Activated CD4-positive, CD25-positive, alpha-beta regulatory T cell (primary cell): ENCODE data around the gene MRE11.
"Not testable (repeated sequence)": the region's sequence is repeated elsewhere in the genome, so short reads cannot be mapped to it uniquely, and the experiment has no call there.

ENCODE experiments used
- DNase-seq, 4 experiments: peaks; one replicate each; lab custom pipeline; 2025; lab: John Stamatoyannopoulos, UW

Gene MRE11

GRCh38 chr11:94424011-94424410, 69.6 kb downstream of the MRE11 start:
- no peak for DNase-seq

GRCh38 chr11:94423507-94423906, 70.1 kb downstream of the MRE11 start:
- DNase-seq = no peak

- no peak for DNase-seq
Measured at GRCh38 chr11:94418123-94418765, 75.4 kb downstream of the MRE11 start.

GRCh38 chr11:94417386-94417987, 76.2 kb downstream of the MRE11 start:
- DNase-seq = no peak

GRCh38 chr11:94405062-94405833, 88.4 kb downstream of the MRE11 start:
- no peak for DNase-seq

GRCh38 chr11:94402355-94402754, 91.3 kb downstream of the MRE11 start:
- no peak for DNase-seq

GRCh38 chr11:94401773-94402265, 91.8 kb downstream of the MRE11 start:
- DNase-seq = no peak

- DNase-seq = no peak
Measured at GRCh38 chr11:94400839-94401772, 92.5 kb downstream of the MRE11 start, which contains the start of gene GPR83. Gene GPR83, minus strand, starts transcription at chr11:94401419. Its CDS starts 172 bp downstream, at chr11:94401247.

GRCh38 chr11:94400457-94400838, 93.2 kb downstream of the MRE11 start:
- DNase-seq = no peak

GRCh38 chr11:94400050-94400449, 93.6 kb downstream of the MRE11 start:
- no peak for DNase-seq

GRCh38 chr11:94398101-94398500, 95.5 kb downstream of the MRE11 start:
- no peak for DNase-seq

- DNase-seq = no peak
Measured at GRCh38 chr11:94396282-94396681, 97.4 kb downstream of the MRE11 start.

GRCh38 chr11:94391937-94392336, 101.7 kb downstream of the MRE11 start:
- not testable (repeated sequence) for DNase-seq

GRCh38 chr11:94379613-94380012, 114.0 kb downstream of the MRE11 start:
- no peak for DNase-seq

GRCh38 chr11:94376841-94377240, 116.8 kb downstream of the MRE11 start:
- DNase-seq = no peak

- DNase-seq = not testable (repeated sequence)
Measured at GRCh38 chr11:94370576-94370975, 123.1 kb downstream of the MRE11 start.
